Progenitor cell of endocrine pancreas (in vitro differentiated cells): ENCODE results near the gene HDX. TPM values are rescaled to one million over a fixed set of nuclear protein-coding genes. Genes with fewer than 3 reads are reported as not detected.

Experiments used
- DNase-seq: peaks from one replicate; pipeline ENCODE4 v3.0.0; 2021; ENCODE audit warnings: low spot score; ENCODE audit not compliant: unreplicated experiment
- H3K27ac Mint-ChIP-seq: 2 replicates; pipeline ENCODE4 v1.8.0; 2021; ENCODE audit warnings: mild to moderate bottlenecking, moderate library complexity, mixed read lengths
- H3K27me3 Mint-ChIP-seq: 2 replicates; pipeline ENCODE4 v1.8.0; 2021; ENCODE audit warnings: mixed read lengths
- H3K36me3 Mint-ChIP-seq: 2 replicates; pipeline ENCODE4 v1.8.0; 2022; ENCODE audit warnings: mixed read lengths; ENCODE audit not compliant: insufficient read depth
- H3K4me1 Mint-ChIP-seq: 2 replicates; pipeline ENCODE4 v1.8.0; 2021; ENCODE audit warnings: low read depth, mixed read lengths
- H3K4me3 Mint-ChIP-seq: 2 replicates; pipeline ENCODE4 v1.8.0; 2021; ENCODE audit warnings: low read depth, mild to moderate bottlenecking, moderate library complexity, mixed read lengths
- H3K9me3 Mint-ChIP-seq: 2 replicates; pipeline ENCODE4 v1.8.0; 2021; ENCODE audit warnings: low read depth, mixed read lengths
- CTCF ChIP-seq: fragments of 200-600 bp; sonication (generic); IDR thresholded peaks from one replicate; pipeline ENCODE4 v1.5.0; 2021; ENCODE audit warnings: antibody characterized with exemption, mild to moderate bottlenecking; ENCODE audit not compliant: unreplicated experiment
- total RNA-seq: library from RNA; stranded (reverse); gene quantifications from 2 replicates; pipeline ENCODE4 v1.2.1, GENCODE V29; 2021

The HDX gene
- total RNA-seq, 1 donor from 2014 or later = 10.3 TPM

- H3K36me3 Mint-ChIP-seq = peaks cover 27% of the 10 kb centered on the region
- H3K27me3 Mint-ChIP-seq = no peaks in the 10 kb centered on the region
These were observed 23.2 kb downstream of the HDX start for GRCh38 chrX:84479086-84479485.

GRCh38 chrX:84477114-84477513 is 25.1 kb downstream of the HDX start:
- Mint-ChIP-seq H3K27me3 (no peaks in the 10 kb centered on the region), H3K4me3 (no peak overlapping the region), H3K27ac (no peak overlapping the region), H3K9me3 (peaks cover 14% of the 10 kb centered on the region), H3K36me3 (peaks cover 10% of the 10 kb centered on the region), H3K4me1 (no peaks in the 10 kb centered on the region)
- TF ChIP-seq CTCF = no peak
- no peak for DNase-seq

More at GRCh38 chrX:84479086-84479485, 23.2 kb downstream of the HDX start:
- no peak for TF ChIP-seq CTCF
- peaks cover 26% of the 10 kb centered on the region for H3K9me3 Mint-ChIP-seq
- no peak overlapping the region for H3K27ac Mint-ChIP-seq
- no peak overlapping the region for H3K4me3 Mint-ChIP-seq
- no peaks in the 10 kb centered on the region for H3K4me1 Mint-ChIP-seq
- DNase-seq = no peak

- Mint-ChIP-seq H3K27me3 (no peaks in the 10 kb centered on the region), H3K27ac (no peak overlapping the region), H3K9me3 (peaks cover 4% of the 10 kb centered on the region), H3K4me3 (no peak overlapping the region), H3K36me3 (peaks cover 2% of the 10 kb centered on the region), H3K4me1 (no peaks in the 10 kb centered on the region)
- no peak for DNase-seq
- no peak for TF ChIP-seq CTCF
These were observed 26.7 kb downstream of the HDX start for GRCh38 chrX:84475596-84475995.

GRCh38 chrX:84475101-84475500 is 27.2 kb downstream of the HDX start:
- H3K27ac Mint-ChIP-seq = no peak overlapping the region
- no peaks in the 10 kb centered on the region for H3K27me3 Mint-ChIP-seq
- no peak for DNase-seq
- TF ChIP-seq CTCF = no peak
- no peaks in the 10 kb centered on the region for H3K4me1 Mint-ChIP-seq
- H3K36me3 Mint-ChIP-seq = peaks cover 2% of the 10 kb centered on the region
- H3K9me3 Mint-ChIP-seq = peaks cover 5% of the 10 kb centered on the region
- H3K4me3 Mint-ChIP-seq = no peak overlapping the region

GRCh38 chrX:84469226-84469625 is 33.0 kb downstream of the HDX start:
- Mint-ChIP-seq H3K27me3 (no peaks in the 10 kb centered on the region), H3K27ac (no peak overlapping the region), H3K4me1 (no peaks in the 10 kb centered on the region), H3K36me3 (peaks cover 21% of the 10 kb centered on the region), H3K4me3 (no peak overlapping the region), H3K9me3 (peaks cover 16% of the 10 kb centered on the region)
- DNase-seq = no peak
- no peak for TF ChIP-seq CTCF
